ENCODE measurements around the gene SYNE2. TPM values are rescaled to one million over a fixed set of nuclear protein-coding genes. Genes with fewer than 3 reads are reported as not detected.
"Not testable (repeated sequence)": the region's sequence is repeated elsewhere in the genome, so short reads cannot be mapped to it uniquely, and the experiment has no call there.

The SYNE2 gene
- total RNA-seq, 1 donor from 2014 or later: 67.0 TPM

GRCh38 chr14:64191756-64192155 is 339.0 kb downstream of the SYNE2 start:
- DNase-seq (ENCODE audit: low read depth in 2 of 2): peak; percentile 9 to 73

DNA sequence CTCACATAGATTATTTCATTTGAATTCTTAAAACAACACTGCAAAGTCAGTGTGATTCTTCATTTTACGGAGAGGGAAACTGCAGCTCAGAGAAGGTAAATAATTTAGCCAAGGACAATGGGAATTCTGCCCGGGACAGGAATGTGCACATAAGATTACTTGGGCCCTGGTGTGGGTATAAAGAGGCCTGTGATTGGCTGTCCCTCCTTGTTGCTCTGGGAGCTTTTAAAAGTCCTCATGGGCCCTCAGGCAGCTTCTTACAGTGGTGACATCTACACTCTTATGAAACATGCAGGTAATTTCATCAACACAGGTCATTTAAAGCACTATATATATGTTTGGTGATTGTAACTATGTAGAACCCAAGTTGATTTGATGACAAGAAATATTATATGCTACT is 341.0 kb downstream of the SYNE2 start:
- no peak for DNase-seq (ENCODE audit: low read depth in 2 of 2)

DNA sequence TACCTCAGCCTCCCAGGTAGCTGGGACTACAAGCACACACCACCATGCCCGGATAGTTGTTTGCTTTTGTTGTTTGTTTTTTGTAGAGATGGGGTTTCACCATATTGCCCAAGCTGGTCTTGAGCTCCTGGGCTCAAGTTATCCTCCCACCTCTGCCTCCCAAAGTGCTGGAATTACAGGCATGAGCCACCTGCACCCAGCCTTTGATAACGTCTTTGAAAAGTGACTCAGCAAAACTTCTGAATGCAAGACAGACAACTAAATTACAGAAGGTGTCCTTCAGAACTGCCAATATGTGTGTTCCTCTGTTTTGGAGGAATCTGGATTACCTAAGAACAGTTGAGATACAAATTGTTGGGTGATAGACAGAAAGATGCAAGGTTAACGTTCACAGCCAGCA is 341.6 kb downstream of the SYNE2 start:
- no peak for DNase-seq (ENCODE audit: low read depth in 2 of 2)

DNA sequence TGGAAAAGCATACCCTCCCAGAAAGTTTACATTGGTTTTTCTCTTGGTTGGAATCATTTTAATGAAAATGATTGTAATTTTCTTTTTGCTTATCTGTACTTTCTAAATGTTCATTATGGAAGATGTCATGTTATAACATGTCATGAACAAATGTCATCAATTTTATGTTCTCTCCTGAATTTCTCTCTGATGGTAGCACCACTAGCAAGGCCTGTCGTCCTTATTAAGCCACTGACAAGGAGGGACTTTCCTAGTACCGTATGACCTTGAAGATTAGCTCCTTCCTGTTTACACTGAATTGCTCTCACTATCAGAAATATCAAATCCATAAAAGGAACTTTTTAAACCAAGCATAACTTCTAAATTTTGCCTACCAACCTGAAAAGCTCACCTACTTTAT is 342.4 kb downstream of the SYNE2 start:
- peak in 1 of 2 donors; percentile 12 for DNase-seq (ENCODE audit: low read depth in 2 of 2)

DNA sequence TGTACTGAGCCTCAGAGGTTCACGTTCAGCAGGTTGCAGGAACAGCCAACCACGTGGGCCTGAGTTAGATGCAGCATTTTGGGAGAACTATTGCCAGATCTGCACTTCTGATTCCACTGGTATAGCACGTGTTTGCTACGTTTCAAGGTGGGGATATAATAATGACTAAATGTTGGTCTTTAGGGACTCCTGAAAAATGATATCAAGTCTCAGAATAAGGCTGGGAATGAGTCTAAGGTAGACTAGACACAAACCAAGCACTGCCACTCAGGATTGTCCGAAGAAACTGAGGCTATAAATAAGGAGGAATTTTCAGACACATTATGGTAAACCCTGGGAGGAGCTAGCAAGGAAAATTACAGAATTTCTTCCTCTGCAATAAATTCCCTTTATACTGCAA is 343.3 kb downstream of the SYNE2 start:
- DNase-seq (ENCODE audit: low read depth in 2 of 2): no peak

GRCh38 chr14:64196814-64197411 is 344.1 kb downstream of the SYNE2 start:
- peak in 1 of 2 donors; percentile 13 for DNase-seq (ENCODE audit: low read depth in 2 of 2)

GRCh38 chr14:64197996-64198395 is 345.2 kb downstream of the SYNE2 start:
- DNase-seq (ENCODE audit: low read depth in 2 of 2): no peak

DNA sequence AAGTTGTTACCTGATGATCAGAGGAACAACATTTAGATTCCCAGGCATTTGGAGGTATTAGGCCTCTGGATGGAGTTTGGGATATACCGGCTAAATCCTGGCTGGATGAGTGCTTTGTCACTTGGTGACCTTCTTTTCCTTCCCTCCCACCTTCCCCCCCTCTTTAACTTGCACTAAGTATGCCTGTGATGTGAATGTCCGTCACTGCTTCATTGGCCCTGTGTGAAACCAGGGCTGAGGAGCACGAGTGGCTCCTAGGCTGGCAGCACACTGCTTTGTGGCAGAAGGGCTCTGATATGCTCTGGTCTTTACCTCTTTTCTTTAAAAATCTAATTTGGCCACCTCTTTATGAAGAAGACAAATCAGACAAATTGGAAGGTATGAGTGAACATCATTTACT is 345.7 kb downstream of the SYNE2 start:
- DNase-seq (ENCODE audit: low read depth in 2 of 2): no peak

DNA sequence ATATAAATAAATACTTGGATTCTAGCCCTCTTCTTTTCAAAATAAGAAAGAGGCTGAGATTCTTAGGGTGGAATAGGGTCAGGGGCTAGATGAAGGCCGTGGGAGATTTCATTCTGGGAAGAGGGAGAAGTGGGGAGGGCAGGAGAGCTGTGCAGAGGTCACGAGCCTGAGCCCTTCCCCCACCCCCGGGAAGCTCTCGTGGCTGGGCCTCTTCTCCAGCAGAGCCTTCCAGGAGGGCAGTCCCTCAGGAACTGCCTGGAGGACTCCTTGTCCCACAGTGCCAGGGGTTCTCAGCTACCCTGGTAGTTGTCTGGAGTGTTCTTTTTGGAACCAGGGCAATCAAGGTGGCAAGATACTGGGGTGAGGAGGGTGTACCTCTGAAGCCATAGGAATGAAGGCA is 347.4 kb downstream of the SYNE2 start:
- no peak for DNase-seq (ENCODE audit: low read depth in 2 of 2)

DNA sequence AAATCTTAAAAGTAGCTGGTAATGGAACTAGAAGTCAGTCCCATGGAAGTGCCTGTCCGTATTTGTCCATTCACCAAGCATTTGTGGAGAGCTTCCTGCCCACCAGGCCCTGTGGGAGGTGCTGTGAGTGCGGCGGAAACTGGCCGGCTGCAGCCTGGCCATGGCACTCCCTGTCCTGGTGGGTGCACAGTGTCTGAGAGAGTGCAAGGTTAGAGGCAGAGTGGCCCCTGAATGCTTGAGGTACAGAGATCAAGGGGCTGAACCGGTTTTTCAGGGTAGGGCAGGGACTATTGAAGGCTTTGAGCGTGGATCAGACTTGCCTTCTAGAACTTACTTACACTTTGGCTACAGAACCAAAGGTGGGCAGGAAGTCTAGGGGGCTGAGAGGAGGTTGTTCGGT is 348.5 kb downstream of the SYNE2 start:
- no peak for DNase-seq (ENCODE audit: low read depth in 2 of 2)

GRCh38 chr14:64201921-64202545 is 349.2 kb downstream of the SYNE2 start:
- no peak for DNase-seq (ENCODE audit: low read depth in 2 of 2)

DNA sequence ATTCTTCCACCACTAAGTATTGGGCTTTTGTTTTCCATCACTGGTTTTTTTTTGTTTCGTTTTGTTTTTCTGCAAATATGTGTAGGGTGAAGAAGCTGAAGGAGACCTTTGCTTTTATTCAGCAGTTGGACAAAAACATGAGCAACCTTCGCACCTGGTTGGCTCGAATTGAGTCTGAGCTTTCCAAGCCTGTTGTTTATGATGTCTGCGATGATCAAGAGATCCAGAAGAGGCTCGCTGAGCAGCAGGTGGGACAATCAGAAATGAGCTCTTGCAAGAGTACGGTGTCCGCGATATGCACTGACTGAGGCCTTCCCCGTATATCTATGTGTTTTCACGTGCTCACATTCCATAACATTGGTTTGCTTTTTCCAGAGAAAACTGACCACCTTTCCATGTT is 349.9 kb downstream of the SYNE2 start:
- DNase-seq (ENCODE audit: low read depth in 2 of 2): no peak

DNA sequence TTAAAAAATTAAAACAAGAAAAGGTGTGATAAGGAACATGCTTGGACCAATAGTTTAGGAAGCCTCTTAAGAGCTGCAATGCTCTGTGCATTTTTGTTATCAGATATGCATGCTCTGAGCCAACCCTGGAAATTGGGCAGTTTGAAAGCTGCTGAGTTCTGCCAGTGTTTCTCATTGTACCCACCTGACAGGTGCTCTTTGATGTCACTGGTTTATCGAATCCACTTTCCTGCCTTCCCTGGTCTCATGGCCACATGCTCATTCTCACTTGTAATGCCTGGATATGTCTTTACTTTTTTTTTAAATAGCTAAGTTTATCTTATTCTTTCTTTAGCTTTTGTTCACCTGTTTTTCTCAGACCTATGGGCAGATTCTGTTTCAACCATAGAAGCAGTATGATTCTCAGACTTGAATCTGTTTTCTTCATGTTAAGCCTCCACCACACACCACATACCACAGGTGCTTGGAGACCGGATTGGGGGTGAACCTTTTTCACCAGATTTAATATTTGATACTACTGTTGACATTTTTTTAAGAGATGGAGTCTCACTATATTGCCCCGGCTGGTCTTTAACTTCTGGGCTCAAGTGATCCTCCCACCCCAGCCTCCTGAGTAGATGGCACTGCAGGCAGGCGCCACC is 350.7 kb downstream of the SYNE2 start:
- no peak for DNase-seq (ENCODE audit: low read depth in 2 of 2)

DNA sequence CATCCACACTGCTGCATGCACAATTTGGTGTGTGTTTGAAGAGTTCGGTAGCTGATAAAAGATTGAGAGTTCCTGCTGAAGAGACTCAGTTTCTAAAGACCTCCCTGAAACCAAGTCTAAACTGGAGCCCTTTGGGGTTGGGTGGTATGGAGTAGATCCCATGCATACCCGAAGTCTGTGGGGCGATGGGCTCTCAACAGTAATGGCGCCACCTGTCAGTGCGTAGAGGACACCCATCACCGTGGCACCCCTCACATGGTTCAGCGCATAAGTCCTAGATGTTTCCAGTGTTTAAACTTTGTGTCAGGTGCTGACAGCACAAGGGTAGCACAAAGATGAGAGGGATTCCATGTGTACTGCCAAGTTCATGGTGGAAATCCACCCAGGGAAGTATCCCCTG is 355.5 kb downstream of the SYNE2 start:
- DNase-seq (ENCODE audit: low read depth in 2 of 2): no peak

- DNase-seq (ENCODE audit: low read depth in 2 of 2): no peak
Measured at GRCh38 chr14:64208981-64209380, 356.2 kb downstream of the SYNE2 start.

GRCh38 chr14:64209444-64210131 is 356.8 kb downstream of the SYNE2 start:
- DNase-seq (ENCODE audit: low read depth in 2 of 2): no peak

DNA sequence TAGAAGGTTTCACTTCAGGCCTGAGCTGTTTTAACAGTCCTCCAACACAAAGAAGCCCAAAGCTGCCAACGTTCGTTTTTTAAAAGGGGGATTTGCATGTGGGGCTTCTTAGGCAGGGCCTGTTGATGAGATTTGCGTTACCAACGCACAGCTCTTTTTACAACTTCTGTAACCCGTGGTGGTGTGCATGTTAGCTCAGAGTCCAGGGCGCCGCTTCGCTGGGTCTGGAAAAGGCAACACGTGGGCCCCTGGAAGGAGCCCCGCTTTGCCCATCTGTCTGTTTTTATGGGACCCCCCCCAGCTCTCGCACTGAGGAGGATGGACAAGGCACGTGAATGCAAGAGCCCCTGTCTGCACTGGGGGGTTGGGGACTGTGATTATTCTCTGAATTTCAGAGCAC is 357.4 kb downstream of the SYNE2 start:
- DNase-seq (ENCODE audit: low read depth in 2 of 2): no peak

DNA sequence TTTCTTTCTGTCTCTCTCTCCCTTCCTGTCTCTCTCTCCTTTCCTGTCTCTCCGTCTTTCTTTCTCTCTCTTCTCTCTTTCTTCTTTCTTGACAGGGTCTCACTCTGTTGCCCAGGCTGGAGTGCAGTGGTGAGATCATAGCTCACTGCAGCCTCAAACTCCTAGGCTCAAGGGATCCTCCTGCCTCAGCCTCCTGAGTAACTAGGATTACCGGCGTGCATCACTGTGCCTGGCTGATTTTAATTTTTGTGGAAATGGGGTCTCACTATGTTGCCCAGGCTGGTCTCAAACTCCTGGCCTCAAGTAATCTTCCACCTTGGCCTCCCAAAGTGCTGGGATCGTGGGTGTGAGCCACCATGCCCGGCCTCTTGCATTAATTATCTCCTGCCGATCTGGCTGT is 358.1 kb downstream of the SYNE2 start:
- DNase-seq (ENCODE audit: low read depth in 2 of 2): not testable (repeated sequence)

DNA sequence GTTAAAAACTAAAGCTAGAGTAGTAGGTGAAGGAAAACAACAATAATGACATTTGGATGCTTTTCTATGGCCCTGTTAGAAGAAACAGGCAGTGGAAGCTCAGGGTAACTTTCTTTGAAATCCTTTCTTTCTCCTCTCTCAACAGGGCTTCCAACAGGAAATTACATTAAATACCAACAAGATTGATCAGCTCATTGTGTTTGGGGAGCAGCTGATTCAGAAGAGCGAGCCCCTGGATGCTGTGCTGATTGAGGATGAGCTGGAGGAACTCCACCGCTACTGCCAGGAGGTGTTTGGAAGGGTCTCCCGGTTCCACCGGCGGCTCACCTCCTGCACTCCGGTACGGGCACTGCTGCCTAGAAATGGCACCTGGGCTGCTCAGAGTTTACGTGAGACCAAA is 359.9 kb downstream of the SYNE2 start:
- peak in 1 of 2 donors; percentile 15 for DNase-seq (ENCODE audit: low read depth in 2 of 2)

DNA sequence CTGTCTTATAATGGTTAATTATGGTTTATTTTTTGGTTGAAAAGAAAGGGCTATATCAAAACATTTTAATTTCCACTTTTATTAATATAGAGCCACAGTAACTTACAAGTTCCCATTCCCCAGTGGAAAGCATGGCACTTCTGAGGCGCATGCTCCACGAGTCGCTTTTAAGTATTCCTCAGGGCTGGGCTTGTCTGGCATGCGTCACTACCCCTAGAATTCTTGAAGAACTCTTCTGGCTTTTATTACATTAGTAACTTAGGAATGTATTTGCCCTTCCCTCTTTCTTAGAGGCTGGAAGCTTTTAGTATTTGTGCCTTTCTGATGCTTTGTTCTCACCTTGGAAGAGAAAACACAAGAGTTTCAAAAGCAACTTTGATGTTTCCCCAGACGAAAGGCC is 360.3 kb downstream of the SYNE2 start:
- DNase-seq (ENCODE audit: low read depth in 2 of 2): no peak

DNA sequence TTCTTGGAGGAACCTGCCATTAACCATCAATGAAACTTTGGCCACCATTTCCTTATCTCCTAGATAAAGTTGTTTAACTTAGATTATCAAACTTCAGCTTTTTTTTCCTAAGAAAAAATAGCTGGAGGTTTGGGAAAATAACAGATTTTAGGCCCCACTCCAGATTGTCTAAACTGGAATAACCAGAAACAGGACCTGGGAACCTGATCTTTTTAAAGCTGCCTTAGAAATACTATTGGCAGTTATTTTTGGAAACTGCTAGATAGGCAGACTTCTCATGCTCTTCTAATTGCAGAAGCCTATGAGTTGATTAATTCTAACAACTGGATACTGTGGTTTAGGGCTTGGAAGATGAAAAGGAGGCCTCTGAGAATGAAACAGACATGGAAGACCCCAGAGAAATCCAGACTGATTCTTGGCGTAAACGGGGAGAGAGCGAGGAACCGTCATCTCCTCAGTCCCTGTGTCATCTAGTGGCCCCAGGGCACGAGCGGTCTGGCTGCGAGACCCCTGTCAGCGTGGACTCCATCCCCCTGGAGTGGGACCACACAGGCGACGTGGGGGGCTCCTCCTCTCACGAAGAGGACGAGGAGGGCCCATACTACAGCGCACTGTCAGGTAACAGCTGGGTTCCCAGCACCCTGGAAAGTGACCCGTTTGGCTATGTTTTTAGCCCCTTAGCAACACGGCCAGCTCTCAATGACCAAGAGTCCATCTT is 361.2 kb downstream of the SYNE2 start:
- DNase-seq (ENCODE audit: low read depth in 2 of 2): no peak

DNA sequence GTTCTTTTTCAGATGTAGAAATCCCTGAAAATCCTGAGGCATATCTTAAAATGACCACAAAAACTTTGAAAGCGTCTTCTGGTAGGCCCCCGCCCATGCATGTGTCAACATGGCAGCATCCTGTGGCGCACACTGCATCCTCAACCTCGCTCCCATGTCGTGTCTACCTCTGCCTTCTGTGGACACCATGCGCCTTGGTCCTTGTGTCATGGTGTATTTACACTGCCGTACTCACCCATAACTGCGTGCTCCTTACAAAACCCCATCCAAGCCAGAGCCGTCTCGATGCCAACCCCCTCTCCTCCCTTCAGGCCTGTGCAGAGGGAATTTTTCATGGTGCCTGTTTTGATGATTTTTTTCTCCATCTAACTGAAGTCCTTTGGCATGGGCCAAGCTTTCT is 362.5 kb downstream of the SYNE2 start:
- DNase-seq (ENCODE audit: low read depth in 2 of 2): no peak
